Erythroblast (primary cell): ENCODE measurements around the gene CLCA4.

Source experiments
- GATA1 ChIP-seq: IDR thresholded peaks from 2 replicates; pipeline ENCODE4 v1.6.1; 2011; ENCODE audit warnings: low read depth, mild to moderate bottlenecking, control low read depth, low read length, moderate library complexity
- POLR2A ChIP-seq: IDR thresholded peaks from 2 replicates; pipeline ENCODE4 v1.6.1; 2011; ENCODE audit warnings: mild to moderate bottlenecking, low read length

DNA sequence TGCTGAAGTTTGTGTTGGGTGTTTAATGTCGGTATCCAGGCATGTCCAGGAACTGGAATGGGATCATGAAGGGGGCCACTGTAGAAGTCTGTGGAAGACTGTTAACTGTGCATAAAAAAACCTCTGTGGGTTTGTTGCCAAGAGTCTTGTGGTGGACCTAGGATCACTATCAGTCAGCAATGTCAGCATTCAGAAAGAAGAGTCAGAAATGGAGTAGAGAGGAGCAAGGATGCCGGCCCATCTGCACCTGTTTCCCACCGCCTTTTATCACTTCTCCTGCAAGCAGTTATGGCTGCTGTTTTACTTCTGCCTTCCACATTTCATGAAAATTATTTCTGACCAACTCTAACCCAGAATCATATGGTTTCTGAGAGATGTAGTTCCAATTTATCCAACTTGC, 36.7 kb downstream of the CLCA4 start:
- no peak for TF ChIP-seq POLR2A
- no peak for TF ChIP-seq GATA1
